Right atrium auricular region (tissue), 2 donors: ENCODE results near the gene SCYGR2. TPM values are rescaled to one million over a fixed set of nuclear protein-coding genes. Genes with fewer than 3 reads are reported as not detected.
"Not testable (repeated sequence)": the region's sequence is repeated elsewhere in the genome, so short reads cannot be mapped to it uniquely, and the experiment has no call there.

ENCODE experiments used
- DNase-seq: peaks from one replicate; pipeline ENCODE4 v3.0.0-alpha.2; 2019; ENCODE audit warnings: low spot score
- H3K27ac ChIP-seq, 2 donors: fragments of 200-600 bp; sonication (generic); 1 replicate in 1 of 2; 2 replicates in 1 of 2; pipeline ENCODE4 v1.5.1; 2016 to 2019
- H3K27me3 ChIP-seq, 2 donors: fragments of 200-600 bp; sonication (generic); one replicate each; pipeline versions ENCODE4 v1.5.1 to v1.6.0; 2017 to 2019
- H3K36me3 ChIP-seq: fragments of 200-600 bp; sonication (generic); one replicate; pipeline ENCODE4 v1.5.1; 2016
- H3K4me1 ChIP-seq, 2 donors: fragments of 200-600 bp; sonication (generic); one replicate each; pipeline versions ENCODE4 v1.5.1 to v1.6.0; 2017 to 2019
- H3K4me3 ChIP-seq, 2 donors: fragments of 200-600 bp; sonication (generic); 1 replicate in 1 of 2; 2 replicates in 1 of 2; pipeline ENCODE4 v1.5.1; 2017 to 2019; ENCODE audit warnings: mild to moderate bottlenecking in 1 of 2, moderate library complexity in 1 of 2
- H3K9me3 ChIP-seq, 2 donors: fragments of 200-600 bp; sonication (generic); one replicate each; pipeline ENCODE4 v1.5.1; 2019
- CTCF ChIP-seq, 2 donors: fragments of 200-600 bp; sonication (generic); IDR thresholded peaks; one replicate each; pipeline ENCODE4 v1.5.1; 2019; ENCODE audit warnings: antibody characterized with exemption in 2 of 2
- total RNA-seq, 2 donors: library from RNA; depleted of rRNA; stranded (reverse); fragments of >200 nt; gene quantifications; one replicate each; pipeline ENCODE4 v1.1.0, GENCODE V29; 2016

Gene SCYGR2
- not detected for total RNA-seq

- H3K27ac ChIP-seq: not testable (repeated sequence)
These were observed at the start of gene SCYGR2 for GRCh38 chr2:227598835-227599503. TSS of gene SCYGR2 (plus strand) at chr2:227598893. CDS start at chr2:227598893, 0 bp downstream.

GRCh38 chr2:227551836-227552235 lies 46.9 kb upstream of the SCYGR2 start:
- no peak overlapping the region for H3K4me3 ChIP-seq

More at GRCh38 chr2:227598835-227599503, at the start of gene SCYGR2:
- not testable (repeated sequence) for H3K36me3 ChIP-seq, H3K27me3 ChIP-seq, H3K4me3 ChIP-seq, H3K4me1 ChIP-seq, H3K9me3 ChIP-seq, DNase-seq

GRCh38 chr2:227562581-227562980 lies 36.1 kb upstream of the SCYGR2 start:
- H3K27ac ChIP-seq: no peak overlapping the region
- H3K36me3 ChIP-seq: peaks cover 7% of the 10 kb centered on the region
- no peaks in the 10 kb centered on the region for H3K4me1 ChIP-seq
- no peaks in the 10 kb centered on the region for H3K27me3 ChIP-seq
- TF ChIP-seq CTCF (IDR thresholded peaks at IDR 0.05): no peak
- no peaks in the 10 kb centered on the region for H3K9me3 ChIP-seq
- DNase-seq: no peak
- H3K4me3 ChIP-seq: no peak overlapping the region

More at GRCh38 chr2:227551836-227552235, 46.9 kb upstream of the SCYGR2 start:
- Histone ChIP-seq H3K27me3 (no peaks in the 10 kb centered on the region), H3K9me3 (no peaks in the 10 kb centered on the region), H3K27ac (no peak overlapping the region), H3K36me3 (peaks cover 31% of the 10 kb centered on the region), H3K4me1 (no peaks in the 10 kb centered on the region)
- TF ChIP-seq CTCF (IDR thresholded peaks at IDR 0.05): no peak
- DNase-seq: no peak

GRCh38 chr2:227565080-227565479 lies 33.6 kb upstream of the SCYGR2 start:
- Histone ChIP-seq H3K27me3 (no peaks in the 10 kb centered on the region), H3K27ac (no peak overlapping the region), H3K9me3 (no peaks in the 10 kb centered on the region), H3K36me3 (no peaks in the 10 kb centered on the region), H3K4me3 (no peak overlapping the region), H3K4me1 (no peaks in the 10 kb centered on the region)
- no peak for TF ChIP-seq CTCF (IDR thresholded peaks at IDR 0.05)
- no peak for DNase-seq

- TF ChIP-seq CTCF (IDR thresholded peaks at IDR 0.05): no peak
- no peak for DNase-seq
- no peak overlapping the region for H3K4me3 ChIP-seq
These were observed 32.7 kb upstream of the SCYGR2 start for GRCh38 chr2:227566012-227566411.

GRCh38 chr2:227568852-227569169 lies 29.9 kb upstream of the SCYGR2 start:
- no peak for TF ChIP-seq CTCF (IDR thresholded peaks at IDR 0.05)
- no peaks in the 10 kb centered on the region for H3K36me3 ChIP-seq
- no peaks in the 10 kb centered on the region for H3K9me3 ChIP-seq
- no peaks in the 10 kb centered on the region for H3K4me1 ChIP-seq
- H3K27me3 ChIP-seq: no peaks in the 10 kb centered on the region
- DNase-seq: no peak
- H3K27ac ChIP-seq: no peak overlapping the region
- no peak overlapping the region for H3K4me3 ChIP-seq

More at GRCh38 chr2:227566012-227566411, 32.7 kb upstream of the SCYGR2 start:
- H3K4me1 ChIP-seq: no peaks in the 10 kb centered on the region
- H3K27me3 ChIP-seq: no peaks in the 10 kb centered on the region
- H3K9me3 ChIP-seq: no peaks in the 10 kb centered on the region
- H3K36me3 ChIP-seq: no peaks in the 10 kb centered on the region
- H3K27ac ChIP-seq: no peak overlapping the region
